ENCODE results near the gene FTSJ3.

Gene FTSJ3

GRCh38 chr17:63853260-63853659, 25.8 kb upstream of the FTSJ3 start (continued):
- TF ChIP-seq ESRRG (CRISPR knock-in tag; IDR thresholded peaks at IDR 0.05) (no peak), ZNF8 (CRISPR knock-in tag; IDR thresholded peaks at IDR 0.05) (no peak), TOX (CRISPR knock-in tag; IDR thresholded peaks at IDR 0.05; ENCODE audit: borderline replicate concordance) (no peak), ARNTL (CRISPR knock-in tag; IDR thresholded peaks at IDR 0.05; ENCODE audit: borderline replicate concordance, low read depth) (no peak)

GRCh38 chr17:63850401-63850800, 22.9 kb upstream of the FTSJ3 start:
- TF ChIP-seq ZC3H10 (CRISPR knock-in tag; IDR thresholded peaks at IDR 0.05): no peak
- TF ChIP-seq CSDC2 (CRISPR knock-in tag; IDR thresholded peaks at IDR 0.05): no peak
- TF ChIP-seq ZNF8 (CRISPR knock-in tag; IDR thresholded peaks at IDR 0.05): no peak
- TF ChIP-seq, protein P1, sequence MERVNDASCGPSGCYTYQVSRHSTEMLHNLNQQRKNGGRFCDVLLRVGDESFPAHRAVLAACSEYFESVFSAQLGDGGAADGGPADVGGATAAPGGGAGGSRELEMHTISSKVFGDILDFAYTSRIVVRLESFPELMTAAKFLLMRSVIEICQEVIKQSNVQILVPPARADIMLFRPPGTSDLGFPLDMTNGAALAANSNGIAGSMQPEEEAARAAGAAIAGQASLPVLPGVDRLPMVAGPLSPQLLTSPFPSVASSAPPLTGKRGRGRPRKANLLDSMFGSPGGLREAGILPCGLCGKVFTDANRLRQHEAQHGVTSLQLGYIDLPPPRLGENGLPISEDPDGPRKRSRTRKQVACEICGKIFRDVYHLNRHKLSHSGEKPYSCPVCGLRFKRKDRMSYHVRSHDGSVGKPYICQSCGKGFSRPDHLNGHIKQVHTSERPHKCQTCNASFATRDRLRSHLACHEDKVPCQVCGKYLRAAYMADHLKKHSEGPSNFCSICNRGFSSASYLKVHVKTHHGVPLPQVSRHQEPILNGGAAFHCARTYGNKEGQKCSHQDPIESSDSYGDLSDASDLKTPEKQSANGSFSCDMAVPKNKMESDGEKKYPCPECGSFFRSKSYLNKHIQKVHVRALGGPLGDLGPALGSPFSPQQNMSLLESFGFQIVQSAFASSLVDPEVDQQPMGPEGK (CRISPR knock-in tag; IDR thresholded peaks at IDR 0.05; ENCODE audit: borderline replicate concordance): no peak
- no peak for TF ChIP-seq TOX (CRISPR knock-in tag; IDR thresholded peaks at IDR 0.05; ENCODE audit: borderline replicate concordance)
- TF ChIP-seq, protein P2, sequence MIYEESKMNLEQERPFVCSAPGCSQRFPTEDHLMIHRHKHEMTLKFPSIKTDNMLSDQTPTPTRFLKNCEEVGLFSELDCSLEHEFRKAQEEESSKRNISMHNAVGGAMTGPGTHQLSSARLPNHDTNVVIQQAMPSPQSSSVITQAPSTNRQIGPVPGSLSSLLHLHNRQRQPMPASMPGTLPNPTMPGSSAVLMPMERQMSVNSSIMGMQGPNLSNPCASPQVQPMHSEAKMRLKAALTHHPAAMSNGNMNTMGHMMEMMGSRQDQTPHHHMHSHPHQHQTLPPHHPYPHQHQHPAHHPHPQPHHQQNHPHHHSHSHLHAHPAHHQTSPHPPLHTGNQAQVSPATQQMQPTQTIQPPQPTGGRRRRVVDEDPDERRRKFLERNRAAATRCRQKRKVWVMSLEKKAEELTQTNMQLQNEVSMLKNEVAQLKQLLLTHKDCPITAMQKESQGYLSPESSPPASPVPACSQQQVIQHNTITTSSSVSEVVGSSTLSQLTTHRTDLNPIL (CRISPR knock-in tag; IDR thresholded peaks at IDR 0.05; ENCODE audit: low read depth): no peak
- TF ChIP-seq ZNF70 (CRISPR knock-in tag; IDR thresholded peaks at IDR 0.05): no peak
- no peak for TF ChIP-seq GLIS3 (CRISPR knock-in tag; IDR thresholded peaks at IDR 0.05)
- TF ChIP-seq TCF4 (CRISPR knock-in tag; IDR thresholded peaks at IDR 0.05; ENCODE audit: borderline replicate concordance): no peak

GRCh38 chr17:63848834-63849689, 21.6 kb upstream of the FTSJ3 start:
- 0 out of 3 replicates have a peak, but pooled peaks have one; percentile 19 for ATAC-seq
- TF ChIP-seq ZC3H10 (CRISPR knock-in tag; IDR thresholded peaks at IDR 0.05) (no peak), ARNTL (CRISPR knock-in tag; IDR thresholded peaks at IDR 0.05; ENCODE audit: borderline replicate concordance, low read depth) (no peak), TCF4 (CRISPR knock-in tag; IDR thresholded peaks at IDR 0.05; ENCODE audit: borderline replicate concordance) (no peak), OSR1 (CRISPR knock-in tag; IDR thresholded peaks at IDR 0.05) (no peak), ZNF70 (CRISPR knock-in tag; IDR thresholded peaks at IDR 0.05) (no peak), GLIS3 (CRISPR knock-in tag; IDR thresholded peaks at IDR 0.05) (no peak), BACH2 (CRISPR knock-in tag; IDR thresholded peaks at IDR 0.05; ENCODE audit: borderline replicate concordance) (no peak), CSDC2 (CRISPR knock-in tag; IDR thresholded peaks at IDR 0.05) (no peak)
- TF ChIP-seq, protein P3, sequence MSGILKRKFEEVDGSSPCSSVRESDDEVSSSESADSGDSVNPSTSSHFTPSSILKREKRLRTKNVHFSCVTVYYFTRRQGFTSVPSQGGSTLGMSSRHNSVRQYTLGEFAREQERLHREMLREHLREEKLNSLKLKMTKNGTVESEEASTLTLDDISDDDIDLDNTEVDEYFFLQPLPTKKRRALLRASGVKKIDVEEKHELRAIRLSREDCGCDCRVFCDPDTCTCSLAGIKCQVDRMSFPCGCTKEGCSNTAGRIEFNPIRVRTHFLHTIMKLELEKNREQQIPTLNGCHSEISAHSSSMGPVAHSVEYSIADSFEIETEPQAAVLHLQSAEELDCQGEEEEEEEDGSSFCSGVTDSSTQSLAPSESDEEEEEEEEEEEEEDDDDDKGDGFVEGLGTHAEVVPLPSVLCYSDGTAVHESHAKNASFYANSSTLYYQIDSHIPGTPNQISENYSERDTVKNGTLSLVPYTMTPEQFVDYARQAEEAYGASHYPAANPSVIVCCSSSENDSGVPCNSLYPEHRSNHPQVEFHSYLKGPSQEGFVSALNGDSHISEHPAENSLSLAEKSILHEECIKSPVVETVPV (CRISPR knock-in tag; IDR thresholded peaks at IDR 0.05): no peak

More at GRCh38 chr17:63850401-63850800, 22.9 kb upstream of the FTSJ3 start:
- ATAC-seq: no peak

- TF ChIP-seq OSR1 (CRISPR knock-in tag; IDR thresholded peaks at IDR 0.05) (no peak), CSDC2 (CRISPR knock-in tag; IDR thresholded peaks at IDR 0.05) (no peak), ZNF70 (CRISPR knock-in tag; IDR thresholded peaks at IDR 0.05) (no peak), ZFP30 (CRISPR knock-in tag; IDR thresholded peaks at IDR 0.05) (no peak), BACH2 (CRISPR knock-in tag; IDR thresholded peaks at IDR 0.05; ENCODE audit: borderline replicate concordance) (no peak), ZNF565 (CRISPR knock-in tag; conservative IDR thresholded peaks at IDR 0.05; ENCODE audit: low read depth) (no peak)
- no peak for ATAC-seq
Measured at GRCh38 chr17:63847525-63848249, 20.2 kb upstream of the FTSJ3 start.

- no peak for ATAC-seq
- TF ChIP-seq TCF4 (CRISPR knock-in tag; IDR thresholded peaks at IDR 0.05; ENCODE audit: borderline replicate concordance) (no peak), OSR1 (CRISPR knock-in tag; IDR thresholded peaks at IDR 0.05) (no peak), ISL1 (CRISPR knock-in tag; IDR thresholded peaks at IDR 0.05) (no peak), GLIS3 (CRISPR knock-in tag; IDR thresholded peaks at IDR 0.05) (no peak), ZFP3 (CRISPR knock-in tag; IDR thresholded peaks at IDR 0.05) (no peak), ZFP30 (CRISPR knock-in tag; IDR thresholded peaks at IDR 0.05) (no peak), ZC3H10 (CRISPR knock-in tag; IDR thresholded peaks at IDR 0.05) (no peak), PPARA (CRISPR knock-in tag; IDR thresholded peaks at IDR 0.05; ENCODE audit: borderline replicate concordance) (no peak), ZNF565 (CRISPR knock-in tag; conservative IDR thresholded peaks at IDR 0.05; ENCODE audit: low read depth) (no peak), RARB (CRISPR knock-in tag; IDR thresholded peaks at IDR 0.05) (no peak), TOX (CRISPR knock-in tag; IDR thresholded peaks at IDR 0.05; ENCODE audit: borderline replicate concordance) (no peak)
- TF ChIP-seq, protein P1 (CRISPR knock-in tag; IDR thresholded peaks at IDR 0.05; ENCODE audit: borderline replicate concordance): no peak
- TF ChIP-seq, protein P4, sequence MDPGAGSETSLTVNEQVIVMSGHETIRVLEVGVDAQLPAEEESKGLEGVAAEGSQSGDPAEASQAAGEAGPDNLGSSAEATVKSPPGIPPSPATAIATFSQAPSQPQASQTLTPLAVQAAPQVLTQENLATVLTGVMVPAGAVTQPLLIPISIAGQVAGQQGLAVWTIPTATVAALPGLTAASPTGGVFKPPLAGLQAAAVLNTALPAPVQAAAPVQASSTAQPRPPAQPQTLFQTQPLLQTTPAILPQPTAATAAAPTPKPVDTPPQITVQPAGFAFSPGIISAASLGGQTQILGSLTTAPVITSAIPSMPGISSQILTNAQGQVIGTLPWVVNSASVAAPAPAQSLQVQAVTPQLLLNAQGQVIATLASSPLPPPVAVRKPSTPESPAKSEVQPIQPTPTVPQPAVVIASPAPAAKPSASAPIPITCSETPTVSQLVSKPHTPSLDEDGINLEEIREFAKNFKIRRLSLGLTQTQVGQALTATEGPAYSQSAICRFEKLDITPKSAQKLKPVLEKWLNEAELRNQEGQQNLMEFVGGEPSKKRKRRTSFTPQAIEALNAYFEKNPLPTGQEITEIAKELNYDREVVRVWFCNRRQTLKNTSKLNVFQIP (CRISPR knock-in tag; IDR thresholded peaks at IDR 0.05; ENCODE audit: borderline replicate concordance, low read depth): no peak
- TF ChIP-seq, protein P3 (CRISPR knock-in tag; IDR thresholded peaks at IDR 0.05): no peak
Measured at GRCh38 chr17:63845509-63845908, 18.0 kb upstream of the FTSJ3 start.

All from SK-N-SH treated with all-trans-retinoic acid at 6 μM for 48 hours (cell line).